Testis (tissue), 2 donors: Measurements from ENCODE around the gene CENPVL1.

Experiments
- CTCF ChIP-seq, 3 experiments: fragments of 450-650 bp in 2 of 3; fragments of 200-600 bp in 1 of 3; sonication (generic) in 1 of 3; IDR thresholded peaks; one replicate each; pipeline ENCODE4 v1.5.1; 2016 to 2019; ENCODE audit warnings: antibody characterized with exemption in 3 of 3, mild to moderate bottlenecking in 2 of 3, moderate library complexity in 1 of 3
- POLR2A ChIP-seq: fragments of 450-650 bp; IDR thresholded peaks from one replicate; pipeline ENCODE4 v1.6.1; 2017; ENCODE audit warnings: antibody characterized with exemption, mild to moderate bottlenecking, moderate library complexity

- no peak for TF ChIP-seq CTCF (IDR thresholded peaks at IDR 0.05)
- no peak for TF ChIP-seq POLR2A
Measured at GRCh38 chrX:51743179-51743957, 33.1 kb downstream of the CENPVL1 start, which contains the start of gene GSPT2.
